GM12878 (cell line): ENCODE measurements around the gene CXCL6. TPM values are rescaled to one million over a fixed set of nuclear protein-coding genes. Genes with fewer than 3 reads are reported as not detected.

Source experiments
- ATAC-seq: fragments of 200-7000 bp; cut with Tn5 transposase; 3 replicates; pipeline ENCODE4 v1.9.1; 2020; ENCODE audit warnings: mild to moderate bottlenecking, moderate library complexity
- BruUV-seq: library from RNA; stranded (reverse); fragments of 400-500 nt; replicated peaks from 2 replicates; lab custom pipeline; 2021; lab: Mats Ljungman, UMichigan
- CTCF ChIA-PET: fragments of 300-600 bp; sonication (Branson Sonifier 250); formaldehyde crosslinking; extraction: SDS; loops from one replicate; lab custom pipeline; 2021; ENCODE audit warnings: inconsistent platforms; lab: Yijun Ruan, JAX
- POLR2A ChIA-PET: fragments of 350-600 bp; formaldehyde crosslinking; extraction: SDS; loops from one replicate; lab custom pipeline; 2021; ENCODE audit warnings: inconsistent platforms; lab: Charles Lee
- RAD21 ChIA-PET: fragments of 300-600 bp; sonication (Branson Sonifier 250); formaldehyde crosslinking; loops from one replicate; lab custom pipeline; 2023; ENCODE audit warnings: antibody characterized with exemption; ENCODE audit not compliant: unreplicated experiment; lab: Charles Lee
- SMC1A ChIA-PET: fragments of 300-600 bp; sonication (Branson Sonifier 250); formaldehyde crosslinking; loops from one replicate; lab custom pipeline; 2023; ENCODE audit not compliant: unreplicated experiment, uncharacterized antibody; lab: Charles Lee
- DNase-seq: peaks from one replicate; pipeline ENCODE4 v3.0.0-alpha.2; 2011; ENCODE audit warnings: low read depth, low spot score
- FAIRE-seq: peaks from 3 replicates; lab custom pipeline; 2011; peaks lifted over from hg19 to GRCh38; lab: Jason Lieb, UNC
- H2AFZ ChIP-seq: 2 replicates; pipeline ENCODE4 v1.6.0; 2011; ENCODE audit warnings: low read depth, low read length, control low read depth; ENCODE audit not compliant: control insufficient read depth
- H3K27ac ChIP-seq: 2 replicates; pipeline ENCODE4 v1.5.1; 2011; ENCODE audit warnings: control low read depth; ENCODE audit not compliant: control insufficient read depth, insufficient read depth
- H3K27me3 ChIP-seq, 2 experiments: replicated peaks in 1 of 2; 2 replicates each; pipeline versions ENCODE4 v1.6.0 to v1.6.1; 2011; ENCODE audit warnings: low read length in 1 of 2; ENCODE audit not compliant: control insufficient read depth in 2 of 2, insufficient read depth in 2 of 2
- H3K36me3 ChIP-seq, 2 experiments: 2 replicates each; pipeline ENCODE4 v1.5.1; 2011; ENCODE audit warnings: low read length in 1 of 2; ENCODE audit not compliant: control insufficient read depth in 2 of 2, insufficient read depth in 2 of 2
- H3K4me1 ChIP-seq: 2 replicates; pipeline ENCODE4 v1.6.1; 2011; ENCODE audit warnings: mild to moderate bottlenecking, low read length, moderate library complexity, mixed read lengths; ENCODE audit not compliant: control insufficient read depth, insufficient read depth
- H3K4me2 ChIP-seq: 2 replicates; pipeline ENCODE4 v1.6.0; 2011; ENCODE audit warnings: control low read depth; ENCODE audit not compliant: control insufficient read depth, insufficient read depth
- H3K4me3 ChIP-seq: fragments of 200-600 bp; sonication (generic); 2 replicates; pipeline ENCODE4 v1.5.1; 2016
- H3K79me2 ChIP-seq: 2 replicates; pipeline ENCODE4 v1.6.0; 2011; ENCODE audit warnings: low read length; ENCODE audit not compliant: control insufficient read depth, insufficient read depth
- H3K9ac ChIP-seq: 2 replicates; pipeline ENCODE4 v1.8.0; 2011; ENCODE audit warnings: low read length, control low read depth, mixed read lengths; ENCODE audit not compliant: control insufficient read depth, insufficient read depth
- H3K9me3 ChIP-seq: replicated peaks from 3 replicates; pipeline ENCODE4 v1.5.1; 2011; ENCODE audit warnings: mild to moderate bottlenecking, low read length; ENCODE audit not compliant: control insufficient read depth, insufficient read depth
- H4K20me1 ChIP-seq: 2 replicates; pipeline ENCODE4 v1.6.0; 2011; ENCODE audit not compliant: control insufficient read depth, insufficient read depth
- ASH2L ChIP-seq: fragments of 300-600, 200-600 bp; sonication (generic); IDR thresholded peaks from 2 replicates; pipeline ENCODE4 v1.6.1; 2017; ENCODE audit warnings: low read depth, mild to moderate bottlenecking, borderline replicate concordance
- FOS ChIP-seq: IDR thresholded peaks from 3 replicates; pipeline ENCODE4 v1.6.1; 2011; ENCODE audit warnings: borderline replicate concordance; ENCODE audit not compliant: insufficient read length; ENCODE audit errors: extremely low read depth
- MAX ChIP-seq: IDR thresholded peaks from 2 replicates; pipeline ENCODE4 v1.6.1; 2012; ENCODE audit warnings: low read depth, low read length, improper control_type of control experiment
- MEF2B ChIP-seq: fragments of 450-650 bp; IDR thresholded peaks from 2 replicates; pipeline ENCODE4 v1.6.1; 2018; ENCODE audit warnings: mild to moderate bottlenecking, moderate library complexity; ENCODE audit not compliant: partially characterized antibody, poor library complexity, severe bottlenecking
- MTA2 ChIP-seq: fragments of 450-650 bp; IDR thresholded peaks from 2 replicates; pipeline ENCODE4 v1.6.1; 2016; ENCODE audit warnings: low read depth, mild to moderate bottlenecking, moderate library complexity
- TAF1 ChIP-seq: IDR thresholded peaks from 2 replicates; pipeline ENCODE4 v1.6.1; 2011; ENCODE audit warnings: mild to moderate bottlenecking, low read depth, low read length, borderline replicate concordance
- TCF12 ChIP-seq: IDR thresholded peaks from 2 replicates; pipeline ENCODE4 v1.6.1; 2011; ENCODE audit warnings: low read depth, mild to moderate bottlenecking, low read length
- ZZZ3 ChIP-seq: IDR thresholded peaks from 2 replicates; pipeline ENCODE4 v1.6.1; 2011; ENCODE audit warnings: low read depth; ENCODE audit not compliant: control insufficient read depth, insufficient read length
- whole genome bisulfite sequencing: methylation state at CpG from one replicate; pipeline ENCODE4 v1.1.6; 2016; ENCODE audit warnings: low lambda C conversion rate; ENCODE audit not compliant: insufficient replicate concordance, insufficient coverage; ENCODE audit errors: missing lambda C conversion rate; 5-methylcytosine and 5-hydroxymethylcytosine counted together
- in situ Hi-C: fragments of 300-500 bp; cut with MboI; formaldehyde crosslinking; loops from 9 replicates; pipeline ENCODE4 v1.14.3; 2018; ENCODE audit warnings: mixed read lengths
- intact Hi-C: fragments of 100-400 bp; cut with micrococcal nuclease; formaldehyde crosslinking; loops from one replicate; pipeline ENCODE4 v1.14.2; 2022; ENCODE audit not compliant: unreplicated experiment
- polyA plus RNA-seq, 11 experiments: library from polyadenylated mRNA; depleted of rRNA in 4 of 11; unstranded in 6 of 11; stranded (reverse) in 5 of 11; fragments of >200 nt; fragmentation: Nextera tagmentation in 4 of 11; fragmentation: Illumina TruSeq in 1 of 11; extraction: Ambion mirVana in 4 of 11; extraction: Trizol in 1 of 11; gene quantifications; 1 replicate in 1 of 11; 2 replicates in 10 of 11; pipeline versions ENCODE4 v1.2.1 to v1.2.3, GENCODE V29; 2011 to 2016; ENCODE audit warnings: inconsistent platforms in 2 of 11, missing spikeins in 2 of 11, low read depth in 1 of 11
- total RNA-seq, 4 experiments: library from RNA; depleted of rRNA in 3 of 4; stranded (reverse); fragments of >200 nt in 3 of 4; fragmentation: Illumina TruSeq in 1 of 4; extraction: Trizol in 1 of 4; gene quantifications; 2 replicates each; pipeline versions ENCODE4 v1.2.1 to v1.2.3, GENCODE V29; 2013 to 2021
- TF ChIP-seq, protein P1 (sequence below): IDR thresholded peaks from 2 replicates; pipeline ENCODE4 v1.6.1; 2011; ENCODE audit warnings: borderline replicate concordance, low read depth, mild to moderate bottlenecking, moderate library complexity, low read length; ENCODE audit not compliant: insufficient read depth, poor library complexity, severe bottlenecking
- TF ChIP-seq, protein P2 (sequence below): fragments of 450-650 bp; IDR thresholded peaks from 2 replicates; pipeline ENCODE4 v1.6.1; 2016; ENCODE audit warnings: mild to moderate bottlenecking

The CXCL6 gene
- total and polyA plus RNA-seq, 10 of the 15 experiments (the other 5 are each of a cell fraction or from before 2014, with no cell fraction given): not detected

DNA sequence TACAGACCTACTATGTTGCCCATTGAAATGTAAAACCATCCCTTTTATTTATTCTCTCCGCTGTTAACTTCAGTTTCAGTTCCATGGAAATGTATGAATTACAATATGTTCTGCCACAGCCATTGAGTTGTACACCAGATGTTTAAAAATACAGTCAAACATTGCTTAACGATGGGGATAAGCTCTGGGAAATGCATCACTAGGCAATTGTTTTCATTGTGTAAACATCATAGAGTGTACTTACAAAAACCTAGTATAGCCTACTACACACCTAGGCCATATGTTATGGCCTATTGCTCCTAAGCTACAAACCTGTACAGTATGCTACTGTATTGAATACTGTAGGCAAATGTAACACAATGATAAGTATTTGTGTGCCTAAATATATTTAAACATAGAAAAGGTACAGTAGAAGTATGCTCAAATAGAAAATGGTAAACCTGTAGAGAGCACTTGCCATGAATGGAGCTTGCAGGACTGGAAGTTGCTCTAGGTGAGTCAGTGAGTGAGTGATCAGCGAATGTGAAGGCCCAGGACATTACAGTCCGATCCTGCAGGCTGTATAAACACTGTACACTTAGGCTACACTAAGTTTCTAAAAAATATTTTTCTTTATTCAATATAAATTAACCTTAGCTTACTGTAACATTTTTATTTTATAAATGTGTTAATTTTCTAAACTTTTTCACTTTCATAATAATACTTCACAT, 13.9 kb downstream of the CXCL6 start:
- no peak overlapping the region for H3K27ac ChIP-seq
- no peak overlapping the region for H3K9ac ChIP-seq
- TF ChIP-seq, protein P1, sequence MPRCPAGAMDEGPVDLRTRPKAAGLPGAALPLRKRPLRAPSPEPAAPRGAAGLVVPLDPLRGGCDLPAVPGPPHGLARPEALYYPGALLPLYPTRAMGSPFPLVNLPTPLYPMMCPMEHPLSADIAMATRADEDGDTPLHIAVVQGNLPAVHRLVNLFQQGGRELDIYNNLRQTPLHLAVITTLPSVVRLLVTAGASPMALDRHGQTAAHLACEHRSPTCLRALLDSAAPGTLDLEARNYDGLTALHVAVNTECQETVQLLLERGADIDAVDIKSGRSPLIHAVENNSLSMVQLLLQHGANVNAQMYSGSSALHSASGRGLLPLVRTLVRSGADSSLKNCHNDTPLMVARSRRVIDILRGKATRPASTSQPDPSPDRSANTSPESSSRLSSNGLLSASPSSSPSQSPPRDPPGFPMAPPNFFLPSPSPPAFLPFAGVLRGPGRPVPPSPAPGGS: no peak
- TF ChIP-seq MTA2 (no peak), ASH2L (no peak), FOS (no peak), ZZZ3 (no peak), TAF1 (no peak), MEF2B (no peak), TCF12 (no peak), MAX (no peak)
- TF ChIP-seq, protein P2, sequence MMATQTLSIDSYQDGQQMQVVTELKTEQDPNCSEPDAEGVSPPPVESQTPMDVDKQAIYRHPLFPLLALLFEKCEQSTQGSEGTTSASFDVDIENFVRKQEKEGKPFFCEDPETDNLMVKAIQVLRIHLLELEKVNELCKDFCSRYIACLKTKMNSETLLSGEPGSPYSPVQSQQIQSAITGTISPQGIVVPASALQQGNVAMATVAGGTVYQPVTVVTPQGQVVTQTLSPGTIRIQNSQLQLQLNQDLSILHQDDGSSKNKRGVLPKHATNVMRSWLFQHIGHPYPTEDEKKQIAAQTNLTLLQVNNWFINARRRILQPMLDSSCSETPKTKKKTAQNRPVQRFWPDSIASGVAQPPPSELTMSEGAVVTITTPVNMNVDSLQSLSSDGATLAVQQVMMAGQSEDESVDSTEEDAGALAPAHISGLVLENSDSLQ: no peak
- TF ChIP-seq, all 136 proteins: peak for 0
- in situ Hi-C loops: no loop called here
- Histone ChIP-seq H3K27me3 (no peaks in the 10 kb centered on the region; a peak in 1 of 4 replicates), H3K36me3 (no peaks in the 10 kb centered on the region), H3K4me2 (no peak overlapping the region), H3K4me1 (no peaks in the 10 kb centered on the region), H2AFZ (no peak overlapping the region), H4K20me1 (no peaks in the 10 kb centered on the region), H3K79me2 (no peaks in the 10 kb centered on the region), H3K9me3 (no peaks in the 10 kb centered on the region), H3K4me3 (no peak overlapping the region)
- intact Hi-C loops: no loop called here
- ChIA-PET RAD21 (no interaction called here), POLR2A (no interaction called here), SMC1A (interaction anchor here (0.8 to 1.1 kb wide), 3 partner anchors 10 to 115 kb away, joined by 3 to 5 read pairs (median 4); no protein-coding TSS in a partner anchor), CTCF (interaction anchor here (2.1 kb wide), 1 partner anchor 9 kb away, joined by 7 read pairs; no protein-coding TSS in a partner anchor)
- FAIRE-seq (no peak), DNase-seq (no peak), ATAC-seq (no peak)
- WGBS: 7% methylated on average over 4 of the region's 4 CpGs
- no TSS peak for BruUV-seq
